ENCODE results near the gene PLEKHA6.

PLEKHA6 gene

GRCh38 chr1:204263254-204263910 is 96.3 kb downstream of the PLEKHA6 start:
- peak; percentile 14 for DNase-seq (ENCODE audit: low read depth, low spot score)

GRCh38 chr1:204262506-204263253 is 97.0 kb downstream of the PLEKHA6 start:
- no peak for DNase-seq (ENCODE audit: low read depth, low spot score)

- DNase-seq (ENCODE audit: low read depth, low spot score): peak; percentile 63
Measured at GRCh38 chr1:204261746-204262505, 97.8 kb downstream of the PLEKHA6 start.

GRCh38 chr1:204261266-204261665 is 98.5 kb downstream of the PLEKHA6 start:
- no peak for DNase-seq (ENCODE audit: low read depth, low spot score)

GRCh38 chr1:204260601-204261197 is 99.0 kb downstream of the PLEKHA6 start:
- DNase-seq (ENCODE audit: low read depth, low spot score): no peak

GRCh38 chr1:204259782-204260181 is 99.9 kb downstream of the PLEKHA6 start:
- no peak for DNase-seq (ENCODE audit: low read depth, low spot score)

- DNase-seq (ENCODE audit: low read depth, low spot score): no peak
Measured at GRCh38 chr1:204259196-204259595, 100.5 kb downstream of the PLEKHA6 start.

GRCh38 chr1:204258213-204259115 is 101.3 kb downstream of the PLEKHA6 start:
- DNase-seq (ENCODE audit: low read depth, low spot score): peak; percentile 61

- DNase-seq (ENCODE audit: low read depth, low spot score): no peak
Measured at GRCh38 chr1:204257446-204257845, 102.3 kb downstream of the PLEKHA6 start.

GRCh38 chr1:204256531-204256930 is 103.2 kb downstream of the PLEKHA6 start:
- DNase-seq (ENCODE audit: low read depth, low spot score): no peak

- peak; percentile 17 for DNase-seq (ENCODE audit: low read depth, low spot score)
Measured at GRCh38 chr1:204255966-204256365, 103.8 kb downstream of the PLEKHA6 start.

GRCh38 chr1:204255225-204255624 is 104.5 kb downstream of the PLEKHA6 start:
- DNase-seq (ENCODE audit: low read depth, low spot score): no peak

GRCh38 chr1:204254031-204254661 is 105.6 kb downstream of the PLEKHA6 start:
- DNase-seq (ENCODE audit: low read depth, low spot score): no peak

GRCh38 chr1:204251926-204252689 is 107.6 kb downstream of the PLEKHA6 start:
- DNase-seq (ENCODE audit: low read depth, low spot score): no peak

- no peak for DNase-seq (ENCODE audit: low read depth, low spot score)
Measured at GRCh38 chr1:204251286-204251685, 108.4 kb downstream of the PLEKHA6 start.

- no peak for DNase-seq (ENCODE audit: low read depth, low spot score)
Measured at GRCh38 chr1:204250428-204251030, 109.2 kb downstream of the PLEKHA6 start.

GRCh38 chr1:204249736-204250427 is 109.8 kb downstream of the PLEKHA6 start:
- DNase-seq (ENCODE audit: low read depth, low spot score): no peak

- no peak for DNase-seq (ENCODE audit: low read depth, low spot score)
Measured at GRCh38 chr1:204248954-204249353, 110.8 kb downstream of the PLEKHA6 start.

GRCh38 chr1:204246876-204247275 is 112.9 kb downstream of the PLEKHA6 start:
- DNase-seq (ENCODE audit: low read depth, low spot score): no peak

Data from astrocyte of the hippocampus (primary cell).